LNCaP clone FGC (cell line): ENCODE results near the gene DVL1.

ENCODE experiments used
- DNase-seq: peaks from one replicate; pipeline ENCODE4 v3.0.0-alpha.2; 2011; ENCODE audit warnings: low read depth
- H3K4me3 ChIP-seq: 2 replicates; pipeline ENCODE4 v1.5.1; 2011; ENCODE audit warnings: mild to moderate bottlenecking, low read depth, low read length, control low read depth
- TF ChIP-seq, protein P1 (sequence below): IDR thresholded peaks from 2 replicates; pipeline ENCODE4 v1.5.1; 2012; ENCODE audit warnings: mild to moderate bottlenecking; ENCODE audit not compliant: control insufficient read depth, insufficient read depth; ENCODE audit errors: extremely low read depth

Gene DVL1

DNA sequence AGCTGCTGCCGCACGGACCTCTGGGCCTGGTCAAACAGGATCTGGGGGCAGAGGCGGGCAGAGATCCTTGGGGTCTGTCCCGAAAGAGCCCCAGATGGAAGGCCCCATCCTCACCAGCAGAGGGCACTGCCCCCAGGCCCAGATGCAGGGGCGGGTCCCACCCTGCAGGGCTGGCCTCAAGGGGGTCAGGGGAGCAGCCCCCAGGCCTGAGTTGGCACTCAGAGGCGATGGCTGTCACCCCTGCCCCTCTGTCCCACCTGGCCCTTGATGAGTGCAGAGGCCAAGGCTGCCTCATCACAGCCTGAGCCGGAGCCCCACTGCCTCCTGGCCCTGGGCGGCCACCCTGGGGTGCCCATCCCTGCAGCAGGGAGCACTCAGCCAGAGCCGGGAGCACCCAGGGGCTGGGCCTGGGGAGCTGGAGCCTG is 47.2 kb downstream of the DVL1 start:
- TF ChIP-seq, protein P1, sequence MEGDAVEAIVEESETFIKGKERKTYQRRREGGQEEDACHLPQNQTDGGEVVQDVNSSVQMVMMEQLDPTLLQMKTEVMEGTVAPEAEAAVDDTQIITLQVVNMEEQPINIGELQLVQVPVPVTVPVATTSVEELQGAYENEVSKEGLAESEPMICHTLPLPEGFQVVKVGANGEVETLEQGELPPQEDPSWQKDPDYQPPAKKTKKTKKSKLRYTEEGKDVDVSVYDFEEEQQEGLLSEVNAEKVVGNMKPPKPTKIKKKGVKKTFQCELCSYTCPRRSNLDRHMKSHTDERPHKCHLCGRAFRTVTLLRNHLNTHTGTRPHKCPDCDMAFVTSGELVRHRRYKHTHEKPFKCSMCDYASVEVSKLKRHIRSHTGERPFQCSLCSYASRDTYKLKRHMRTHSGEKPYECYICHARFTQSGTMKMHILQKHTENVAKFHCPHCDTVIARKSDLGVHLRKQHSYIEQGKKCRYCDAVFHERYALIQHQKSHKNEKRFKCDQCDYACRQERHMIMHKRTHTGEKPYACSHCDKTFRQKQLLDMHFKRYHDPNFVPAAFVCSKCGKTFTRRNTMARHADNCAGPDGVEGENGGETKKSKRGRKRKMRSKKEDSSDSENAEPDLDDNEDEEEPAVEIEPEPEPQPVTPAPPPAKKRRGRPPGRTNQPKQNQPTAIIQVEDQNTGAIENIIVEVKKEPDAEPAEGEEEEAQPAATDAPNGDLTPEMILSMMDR: peak; percentile 42
- DNase-seq: no peak
- H3K4me3 ChIP-seq: no peak overlapping the region

DNA sequence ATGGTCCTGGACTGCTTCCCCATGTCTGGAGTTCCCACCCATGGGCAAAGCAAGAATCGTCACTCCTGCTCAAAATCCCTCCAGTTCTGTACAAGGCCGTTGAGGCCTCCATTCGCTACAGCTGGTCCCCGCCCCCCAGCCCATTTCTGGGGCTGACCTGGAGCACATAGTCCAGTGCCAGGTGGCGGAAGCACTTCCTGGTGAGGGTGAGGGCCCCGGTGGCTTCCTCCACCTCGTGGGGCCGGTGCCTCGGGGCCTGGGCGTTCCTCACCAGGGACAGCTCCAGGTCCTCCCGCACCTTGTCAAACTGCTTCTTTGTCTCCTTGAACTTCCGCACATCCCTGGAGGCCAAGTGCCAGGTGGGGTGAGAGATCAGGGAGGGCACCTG is 48.9 kb downstream of the DVL1 start:
- DNase-seq: no peak
- TF ChIP-seq, protein P1: no peak

GRCh38 chr1:1299686-1300351 is 49.4 kb downstream of the DVL1 start:
- DNase-seq: no peak
- no peak overlapping the region for H3K4me3 ChIP-seq
- TF ChIP-seq, protein P1: 0 out of 2 replicates have a peak, but pooled peaks have one; percentile 11

More for the DNA sequence above, 48.9 kb downstream of the DVL1 start:
- H3K4me3 ChIP-seq: no peak overlapping the region

- TF ChIP-seq, protein P1: no peak
- DNase-seq: no peak
- H3K4me3 ChIP-seq: no peak overlapping the region
Measured at GRCh38 chr1:1298861-1299685, 50.1 kb downstream of the DVL1 start.

DNA sequence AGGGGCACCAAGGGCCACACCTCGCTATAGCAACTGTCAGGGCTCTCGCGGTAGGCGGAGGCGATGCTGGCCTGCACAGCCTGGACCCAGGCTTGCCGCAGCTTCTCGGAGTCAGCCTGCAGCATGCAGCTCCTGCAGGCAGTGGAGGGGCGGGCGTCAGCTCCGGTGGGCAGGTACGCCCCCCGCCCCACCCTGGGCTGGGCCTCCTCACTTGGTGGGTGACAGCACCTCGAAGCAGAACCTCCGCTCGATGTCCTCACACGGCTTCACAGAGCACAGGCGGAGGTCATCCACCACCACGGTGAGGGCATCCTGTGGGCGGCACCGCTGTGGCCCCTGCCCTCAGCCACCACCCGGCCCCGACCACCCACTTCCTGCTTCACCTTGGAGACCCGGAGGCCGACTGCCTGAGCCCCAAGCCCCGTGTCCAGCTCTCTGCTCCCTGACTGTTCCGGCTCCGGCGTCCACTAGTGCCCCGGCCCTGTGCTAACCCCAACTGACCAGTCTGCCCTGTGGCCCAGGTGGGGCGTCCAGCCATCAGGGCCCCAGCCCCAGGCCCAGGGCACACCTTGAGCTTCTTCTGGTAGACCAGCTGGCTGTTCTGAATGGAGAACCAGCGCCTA is 51.3 kb downstream of the DVL1 start:
- no peak for DNase-seq
- TF ChIP-seq, protein P1: no peak

DNA sequence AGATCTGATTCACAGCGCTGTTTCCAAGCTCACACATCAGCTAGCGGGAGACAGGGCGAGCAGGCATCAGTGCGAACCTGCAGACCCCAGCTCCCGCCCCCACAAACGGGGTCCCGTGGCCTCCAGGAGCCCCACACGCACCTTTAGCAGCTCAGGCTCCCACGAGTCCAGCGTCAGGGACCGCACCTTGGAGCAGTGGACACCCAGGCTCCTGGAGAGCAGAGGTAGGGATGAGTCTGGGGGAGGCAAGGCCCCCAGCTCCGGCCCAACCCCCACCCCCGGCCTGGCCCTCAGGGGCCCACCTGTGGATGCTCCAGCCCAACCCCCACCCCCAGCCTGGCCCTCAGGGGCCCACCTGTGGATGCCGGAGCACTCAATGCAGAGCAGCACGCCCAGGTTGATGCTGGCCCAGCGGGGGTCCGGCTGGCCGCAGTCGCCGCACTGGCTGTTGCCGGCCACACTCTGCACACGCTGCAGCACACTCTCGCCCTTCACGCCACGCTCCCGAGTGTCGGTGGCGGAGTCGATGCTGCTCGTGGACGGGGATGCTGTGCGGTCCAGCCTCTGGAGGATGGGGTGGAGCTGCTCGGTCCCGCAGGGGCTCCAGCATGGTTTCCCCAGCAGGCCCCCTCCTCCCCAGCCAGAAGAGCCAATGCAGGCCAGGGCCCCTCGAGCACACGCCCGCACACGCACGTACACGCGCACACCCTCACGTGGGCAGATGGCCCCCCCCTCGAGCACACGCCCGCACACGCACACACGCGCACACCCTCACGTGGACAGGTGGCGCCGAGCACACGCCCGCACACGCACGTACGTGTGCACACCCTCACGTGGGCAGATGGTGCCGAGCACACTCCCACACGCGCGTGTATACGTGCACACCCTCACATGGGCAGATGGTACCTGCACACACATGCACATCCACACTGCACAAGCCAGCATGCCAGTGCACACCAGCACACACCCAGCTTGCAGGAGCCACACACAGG is 52.9 kb downstream of the DVL1 start:
- TF ChIP-seq, protein P1: no peak
- no peak for DNase-seq
- no peak overlapping the region for H3K4me3 ChIP-seq

More for the DNA sequence above, 51.3 kb downstream of the DVL1 start:
- no peak overlapping the region for H3K4me3 ChIP-seq
